A549 (cell line): ENCODE measurements around the gene NTRK3. TPM values are rescaled to one million over a fixed set of nuclear protein-coding genes. Genes with fewer than 3 reads are reported as not detected.
A peak's percentile ranks its signal among the peaks of the same experiment; 100 is the strongest.

ENCODE experiments used
- ATAC-seq, 2 experiments: fragments of 200-7000 bp in 1 of 2; fragments of >200 bp in 1 of 2; cut with Nextera tagmentation in 1 of 2; cut with Tn5 transposase in 1 of 2; 3 replicates each; pipeline versions ENCODE4 v1.8.0 to v1.9.1; 2018 to 2020; ENCODE audit warnings: mild to moderate bottlenecking in 1 of 2, moderate library complexity in 1 of 2
- CTCF ChIA-PET: fragments of 300-600 bp; sonication (Branson Sonifier 250); formaldehyde crosslinking; extraction: SDS; loops from one replicate; lab custom pipeline; 2021; ENCODE audit warnings: antibody characterized with exemption, inconsistent platforms; lab: Yijun Ruan, JAX
- POLR2A ChIA-PET: fragments of 350-600 bp; formaldehyde crosslinking; extraction: SDS; loops from one replicate; lab custom pipeline; 2021; ENCODE audit warnings: antibody characterized with exemption, inconsistent platforms; lab: Yijun Ruan, JAX
- DNase-seq, 2 experiments: peaks; one replicate each; pipeline versions ENCODE4 v3.0.0 to v3.0.0-alpha.2; 2011 to 2016; ENCODE audit warnings: low read depth in 1 of 2, low spot score in 1 of 2
- FAIRE-seq: peaks from 2 replicates; lab custom pipeline; 2011; peaks lifted over from hg19 to GRCh38; lab: Jason Lieb, UNC
- H3K27ac ChIP-seq, 2 experiments: fragments of >200 bp; sonication (Bioruptor Twin); formaldehyde crosslinking; 3 replicates each; pipeline ENCODE4 v1.5.1; 2016 to 2017
- H3K4me1 ChIP-seq: fragments of >200 bp; sonication (Bioruptor Twin); formaldehyde crosslinking; 3 replicates; pipeline ENCODE4 v1.6.1; 2016
- H3K4me2 ChIP-seq: fragments of >200 bp; sonication (Bioruptor Twin); formaldehyde crosslinking; 3 replicates; pipeline ENCODE4 v1.6.1; 2016
- H3K4me3 ChIP-seq: fragments of >200 bp; sonication (Bioruptor Twin); formaldehyde crosslinking; 3 replicates; pipeline ENCODE4 v1.5.1; 2016
- H3K9me3 ChIP-seq: fragments of >200 bp; sonication (Bioruptor Twin); formaldehyde crosslinking; 3 replicates; pipeline ENCODE4 v1.6.1; 2016
- BHLHE40 ChIP-seq: IDR thresholded peaks from 2 replicates; pipeline ENCODE4 v1.6.1; 2012; ENCODE audit warnings: low read depth, low read length, inconsistent platforms
- EHF ChIP-seq: fragments of 250-450 bp; sonication (Bioruptor Pico); IDR thresholded peaks from 2 replicates; pipeline ENCODE4 v1.5.0; 2020; ENCODE audit warnings: mild to moderate bottlenecking
- ELK1 ChIP-seq: fragments of 150-350 bp; IDR thresholded peaks from 2 replicates; pipeline ENCODE4 v1.6.1; 2014; ENCODE audit warnings: low read depth, mild to moderate bottlenecking, low read length
- EP300 ChIP-seq, 2 experiments: fragments of >200 bp; sonication (Bioruptor Twin); formaldehyde crosslinking; IDR thresholded peaks; 2 replicates in 1 of 2; 3 replicates in 1 of 2; pipeline ENCODE4 v1.6.1; 2016 to 2017
- ESRRA ChIP-seq: fragments of 150-350 bp; IDR thresholded peaks from 2 replicates; pipeline ENCODE4 v1.6.1; 2014; ENCODE audit warnings: mild to moderate bottlenecking, low read length, borderline replicate concordance
- HOXA7 ChIP-seq: fragments of 250-450 bp; sonication (Bioruptor Pico); IDR thresholded peaks from 2 replicates; pipeline ENCODE4 v1.5.0; 2020; ENCODE audit warnings: mild to moderate bottlenecking, moderate library complexity
- HOXB5 ChIP-seq: fragments of 250-450 bp; sonication (Bioruptor Pico); IDR thresholded peaks from 2 replicates; pipeline ENCODE4 v1.5.0; 2020; ENCODE audit warnings: mild to moderate bottlenecking, moderate library complexity
- JUNB ChIP-seq: fragments of >200 bp; sonication (Bioruptor Twin); formaldehyde crosslinking; IDR thresholded peaks from 2 replicates; pipeline ENCODE4 v1.6.1; 2016
- NR3C1 ChIP-seq: fragments of >200 bp; sonication (Bioruptor Twin); formaldehyde crosslinking; IDR thresholded peaks from 3 replicates; pipeline ENCODE4 v1.6.1; 2017
- RARB ChIP-seq: fragments of 250-450 bp; sonication (Bioruptor Pico); IDR thresholded peaks from 2 replicates; pipeline ENCODE4 v1.8.0; 2021; ENCODE audit warnings: mild to moderate bottlenecking, moderate library complexity
- TP53 ChIP-seq: fragments of 250-450 bp; sonication (Bioruptor Pico); IDR thresholded peaks from 2 replicates; pipeline ENCODE4 v1.5.0; 2021; ENCODE audit warnings: mild to moderate bottlenecking, moderate library complexity
- ZC3H11A ChIP-seq: fragments of 450-650 bp; IDR thresholded peaks from 2 replicates; pipeline ENCODE4 v1.6.1; 2014; ENCODE audit warnings: antibody characterized with exemption, mild to moderate bottlenecking
- ZNF302 ChIP-seq: fragments of 250-450 bp; sonication (Bioruptor Pico); IDR thresholded peaks from 2 replicates; pipeline ENCODE4 v1.9.0; 2021; ENCODE audit warnings: inconsistent platforms, mild to moderate bottlenecking, moderate library complexity
- WGBS: methylation state at CpG from one replicate; pipeline ENCODE4 v1.1.6; 2017; ENCODE audit errors: missing lambda C conversion rate; 5-methylcytosine and 5-hydroxymethylcytosine counted together
- polyA plus RNA-seq, 4 experiments: library from polyadenylated mRNA; depleted of rRNA in 3 of 4; stranded (reverse); fragments of >200 nt; fragmentation: RNase III in 1 of 4; extraction: RNeasy Plus Mini Kit Qiagen cat#74134 plus additional on column Dnase treatment in 1 of 4; gene quantifications; 2 replicates in 3 of 4; 3 replicates in 1 of 4; pipeline ENCODE4 v1.2.3, GENCODE V29; 2011 to 2017
- TF ChIP-seq, protein P1 (sequence below): fragments of 200-600 bp; sonication (generic); IDR thresholded peaks from 2 replicates; pipeline ENCODE4 v1.6.1; 2016; ENCODE audit warnings: antibody characterized with exemption, mild to moderate bottlenecking, moderate library complexity
- TF ChIP-seq, protein P2 (sequence below): fragments of >200 bp; sonication (Bioruptor Twin); formaldehyde crosslinking; IDR thresholded peaks from 3 replicates; pipeline ENCODE4 v1.5.1; 2016
- TF ChIP-seq, protein P3 (sequence below): fragments of 250-450 bp; sonication (Bioruptor Pico); IDR thresholded peaks from 2 replicates; pipeline ENCODE4 v1.5.0; 2021; ENCODE audit warnings: mild to moderate bottlenecking, moderate library complexity, borderline replicate concordance
- TF ChIP-seq, protein P4 (sequence below): IDR thresholded peaks from 2 replicates; pipeline ENCODE4 v1.6.1; 2012

The NTRK3 gene
- polyA plus RNA-seq, 2 of the 4 experiments (the other 2 are of a cell fraction) = 55.0 to 55.2 TPM

DNA sequence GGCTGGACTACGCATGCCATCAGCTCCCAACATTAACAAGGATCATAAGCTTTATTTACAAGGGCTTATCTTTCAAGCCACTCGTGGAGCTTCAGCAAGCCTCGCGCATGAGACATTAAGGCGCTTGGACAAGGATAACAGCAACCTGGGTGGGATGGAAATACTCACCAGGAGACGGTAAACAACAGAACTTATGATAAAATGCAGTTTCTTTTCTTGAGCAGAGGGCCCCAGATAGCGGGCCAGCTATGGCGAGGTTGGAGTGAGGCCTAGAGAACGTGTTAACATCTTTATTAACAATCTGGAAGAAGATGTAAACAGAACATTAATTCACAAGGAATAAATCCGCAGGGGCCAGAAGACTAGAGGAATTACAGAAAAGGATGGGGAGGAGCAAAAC lies 158.2 kb downstream of the NTRK3 start:
- H3K9me3 ChIP-seq = no peaks in the 10 kb centered on the region
- CTCF ChIA-PET = no interaction called here
- POLR2A ChIA-PET = no interaction called here
- H3K27ac ChIP-seq = no peak overlapping the region
- ATAC-seq (no peak), DNase-seq (no peak), FAIRE-seq (no peak)
- no peak for TF ChIP-seq HOXA7
- no peak for TF ChIP-seq RARB (CRISPR knock-in tag)
- no peak for TF ChIP-seq EP300 (IDR thresholded peaks at IDR 0.05)
- no peak for TF ChIP-seq ZNF302 (CRISPR knock-in tag)
- TF ChIP-seq, protein P1, sequence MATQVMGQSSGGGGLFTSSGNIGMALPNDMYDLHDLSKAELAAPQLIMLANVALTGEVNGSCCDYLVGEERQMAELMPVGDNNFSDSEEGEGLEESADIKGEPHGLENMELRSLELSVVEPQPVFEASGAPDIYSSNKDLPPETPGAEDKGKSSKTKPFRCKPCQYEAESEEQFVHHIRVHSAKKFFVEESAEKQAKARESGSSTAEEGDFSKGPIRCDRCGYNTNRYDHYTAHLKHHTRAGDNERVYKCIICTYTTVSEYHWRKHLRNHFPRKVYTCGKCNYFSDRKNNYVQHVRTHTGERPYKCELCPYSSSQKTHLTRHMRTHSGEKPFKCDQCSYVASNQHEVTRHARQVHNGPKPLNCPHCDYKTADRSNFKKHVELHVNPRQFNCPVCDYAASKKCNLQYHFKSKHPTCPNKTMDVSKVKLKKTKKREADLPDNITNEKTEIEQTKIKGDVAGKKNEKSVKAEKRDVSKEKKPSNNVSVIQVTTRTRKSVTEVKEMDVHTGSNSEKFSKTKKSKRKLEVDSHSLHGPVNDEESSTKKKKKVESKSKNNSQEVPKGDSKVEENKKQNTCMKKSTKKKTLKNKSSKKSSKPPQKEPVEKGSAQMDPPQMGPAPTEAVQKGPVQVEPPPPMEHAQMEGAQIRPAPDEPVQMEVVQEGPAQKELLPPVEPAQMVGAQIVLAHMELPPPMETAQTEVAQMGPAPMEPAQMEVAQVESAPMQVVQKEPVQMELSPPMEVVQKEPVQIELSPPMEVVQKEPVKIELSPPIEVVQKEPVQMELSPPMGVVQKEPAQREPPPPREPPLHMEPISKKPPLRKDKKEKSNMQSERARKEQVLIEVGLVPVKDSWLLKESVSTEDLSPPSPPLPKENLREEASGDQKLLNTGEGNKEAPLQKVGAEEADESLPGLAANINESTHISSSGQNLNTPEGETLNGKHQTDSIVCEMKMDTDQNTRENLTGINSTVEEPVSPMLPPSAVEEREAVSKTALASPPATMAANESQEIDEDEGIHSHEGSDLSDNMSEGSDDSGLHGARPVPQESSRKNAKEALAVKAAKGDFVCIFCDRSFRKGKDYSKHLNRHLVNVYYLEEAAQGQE = no peak
- TF ChIP-seq, protein P2, sequence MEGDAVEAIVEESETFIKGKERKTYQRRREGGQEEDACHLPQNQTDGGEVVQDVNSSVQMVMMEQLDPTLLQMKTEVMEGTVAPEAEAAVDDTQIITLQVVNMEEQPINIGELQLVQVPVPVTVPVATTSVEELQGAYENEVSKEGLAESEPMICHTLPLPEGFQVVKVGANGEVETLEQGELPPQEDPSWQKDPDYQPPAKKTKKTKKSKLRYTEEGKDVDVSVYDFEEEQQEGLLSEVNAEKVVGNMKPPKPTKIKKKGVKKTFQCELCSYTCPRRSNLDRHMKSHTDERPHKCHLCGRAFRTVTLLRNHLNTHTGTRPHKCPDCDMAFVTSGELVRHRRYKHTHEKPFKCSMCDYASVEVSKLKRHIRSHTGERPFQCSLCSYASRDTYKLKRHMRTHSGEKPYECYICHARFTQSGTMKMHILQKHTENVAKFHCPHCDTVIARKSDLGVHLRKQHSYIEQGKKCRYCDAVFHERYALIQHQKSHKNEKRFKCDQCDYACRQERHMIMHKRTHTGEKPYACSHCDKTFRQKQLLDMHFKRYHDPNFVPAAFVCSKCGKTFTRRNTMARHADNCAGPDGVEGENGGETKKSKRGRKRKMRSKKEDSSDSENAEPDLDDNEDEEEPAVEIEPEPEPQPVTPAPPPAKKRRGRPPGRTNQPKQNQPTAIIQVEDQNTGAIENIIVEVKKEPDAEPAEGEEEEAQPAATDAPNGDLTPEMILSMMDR = no peak
- TF ChIP-seq ESRRA = no peak
- TF ChIP-seq BHLHE40 = no peak
- no peak for TF ChIP-seq TP53 (CRISPR knock-in tag)
- TF ChIP-seq, protein P3, sequence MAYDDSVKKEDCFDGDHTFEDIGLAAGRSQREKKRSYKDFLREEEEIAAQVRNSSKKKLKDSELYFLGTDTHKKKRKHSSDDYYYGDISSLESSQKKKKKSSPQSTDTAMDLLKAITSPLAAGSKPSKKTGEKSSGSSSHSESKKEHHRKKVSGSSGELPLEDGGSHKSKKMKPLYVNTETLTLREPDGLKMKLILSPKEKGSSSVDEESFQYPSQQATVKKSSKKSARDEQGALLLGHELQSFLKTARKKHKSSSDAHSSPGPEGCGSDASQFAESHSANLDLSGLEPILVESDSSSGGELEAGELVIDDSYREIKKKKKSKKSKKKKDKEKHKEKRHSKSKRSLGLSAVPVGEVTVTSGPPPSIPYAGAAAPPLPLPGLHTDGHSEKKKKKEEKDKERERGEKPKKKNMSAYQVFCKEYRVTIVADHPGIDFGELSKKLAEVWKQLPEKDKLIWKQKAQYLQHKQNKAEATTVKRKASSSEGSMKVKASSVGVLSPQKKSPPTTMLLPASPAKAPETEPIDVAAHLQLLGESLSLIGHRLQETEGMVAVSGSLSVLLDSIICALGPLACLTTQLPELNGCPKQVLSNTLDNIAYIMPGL (CRISPR knock-in tag) = no peak
- TF ChIP-seq, protein P4, sequence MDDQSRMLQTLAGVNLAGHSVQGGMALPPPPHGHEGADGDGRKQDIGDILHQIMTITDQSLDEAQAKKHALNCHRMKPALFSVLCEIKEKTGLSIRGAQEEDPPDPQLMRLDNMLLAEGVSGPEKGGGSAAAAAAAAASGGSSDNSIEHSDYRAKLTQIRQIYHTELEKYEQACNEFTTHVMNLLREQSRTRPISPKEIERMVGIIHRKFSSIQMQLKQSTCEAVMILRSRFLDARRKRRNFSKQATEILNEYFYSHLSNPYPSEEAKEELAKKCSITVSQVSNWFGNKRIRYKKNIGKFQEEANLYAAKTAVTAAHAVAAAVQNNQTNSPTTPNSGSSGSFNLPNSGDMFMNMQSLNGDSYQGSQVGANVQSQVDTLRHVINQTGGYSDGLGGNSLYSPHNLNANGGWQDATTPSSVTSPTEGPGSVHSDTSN = no peak
- TF ChIP-seq EHF = no peak
- no peak for TF ChIP-seq ZC3H11A
- no peaks in the 10 kb centered on the region for H3K4me1 ChIP-seq
- 53% methylated on average over 10 of the region's 10 CpGs for WGBS
- no peak overlapping the region for H3K4me3 ChIP-seq
- no peak overlapping the region for H3K4me2 ChIP-seq

DNA sequence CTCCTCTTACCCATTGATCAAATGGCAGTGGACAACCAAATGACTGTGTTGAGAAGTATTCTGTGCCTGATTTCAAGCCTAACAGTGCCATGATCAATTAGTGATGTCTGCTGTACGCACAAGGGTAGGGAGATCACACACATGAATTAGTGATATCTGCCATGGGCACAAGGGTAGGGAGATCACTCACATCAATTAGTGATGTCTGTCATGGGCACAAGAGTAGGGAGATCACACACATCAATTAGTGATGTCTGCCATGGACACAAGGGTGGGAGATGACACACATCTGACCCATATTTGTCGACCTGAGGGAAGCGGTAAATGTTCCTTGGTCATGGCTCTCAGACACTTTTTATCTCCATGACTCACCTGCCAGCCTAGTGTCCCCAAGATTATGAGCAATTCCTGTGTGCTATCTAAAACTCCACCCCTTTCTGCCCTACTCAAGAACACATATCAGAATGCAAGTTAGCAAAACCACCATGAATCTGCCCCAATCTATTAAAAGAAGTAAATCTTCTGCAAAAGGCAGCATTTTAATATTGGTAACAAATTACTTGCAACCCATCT lies 165.0 kb downstream of the NTRK3 start:
- no peak overlapping the region for H3K27ac ChIP-seq
- FAIRE-seq (peak; percentile 79), ATAC-seq (no peak), DNase-seq (no peak)
- ChIA-PET POLR2A (no interaction called here), CTCF (no interaction called here)
- no peak overlapping the region for H3K4me3 ChIP-seq
- H3K4me1 ChIP-seq = peaks cover 23% of the 10 kb centered on the region
- TF ChIP-seq EP300 (IDR thresholded peaks at IDR 0.05) = no peak
- TF ChIP-seq ZC3H11A = no peak
- no peak for TF ChIP-seq NR3C1
- no peak for TF ChIP-seq ELK1
- TF ChIP-seq HOXB5 = no peak
- no peak for TF ChIP-seq JUNB
- H3K4me2 ChIP-seq = no peak overlapping the region
- H3K9me3 ChIP-seq = no peaks in the 10 kb centered on the region
- WGBS = 19% methylated on average over 3 of the region's 3 CpGs
